ENCODE data around the gene FGF18. TPM values are rescaled to one million over a fixed set of nuclear protein-coding genes. Genes with fewer than 3 reads are reported as not detected.
"Not testable (repeated sequence)": the region's sequence is repeated elsewhere in the genome, so short reads cannot be mapped to it uniquely, and the experiment has no call there.

Gene FGF18
- total RNA-seq, 8 experiments from 2014 or later, result 0.22 to 6.7 (median 0.60) TPM

- ATAC-seq (replicated peaks in 6 of 8), result no peak
- H3K27ac ChIP-seq, result no peak overlapping the region
- peaks cover 7 to 14% of the 10 kb centered on the region in 2 donors for H3K4me1 ChIP-seq (replicated peaks in 1 of 2)
- H3K4me3 ChIP-seq, result no peak overlapping the region
- in situ Hi-C loops (cut with MboI; ENCODE audit: low pct_unique_long_range_greater_than_20kb in 2 of 9, low sequenced_read_pairs in 9 of 9, unreplicated experiment in 9 of 9), result no loop called here
- WGBS, 10 experiments, result 60 to 100% (median 93%) methylated on average over 2 to 9 of the region's 10 CpGs; no CpG with 5 or more reads in 1 of the 10 experiments
These were observed 73.3 kb downstream of the FGF18 start for GRCh38 chr5:171492781-171493180.

- ATAC-seq (replicated peaks in 6 of 8), result peak in 5 of 8 experiments; percentile 27 to 55 (median 42)
- Histone ChIP-seq H3K27ac (no peak overlapping the region), H3K4me3 (no peak overlapping the region), H3K4me1 (replicated peaks in 1 of 2) (peaks cover 7 to 14% of the 10 kb centered on the region in 2 donors)
- 40 to 91% (median 84%) methylated on average over 1 to 11 of the region's 14 CpGs; no CpG with 5 or more reads in 3 of the 10 experiments for WGBS, 10 experiments
- in situ Hi-C loops (cut with MboI; ENCODE audit: low pct_unique_long_range_greater_than_20kb in 2 of 9, low sequenced_read_pairs in 9 of 9, unreplicated experiment in 9 of 9), result no loop called here
These were observed 74.4 kb downstream of the FGF18 start for GRCh38 chr5:171493646-171494393.

GRCh38 chr5:171494452-171495121, 75.1 kb downstream of the FGF18 start:
- 0 to 74% (median 30%) methylated on average over 1 to 5 of the region's 17 CpGs; no CpG with 5 or more reads in 4 of the 10 experiments for WGBS, 10 experiments
- Histone ChIP-seq H3K4me3 (no peak overlapping the region), H3K27ac (peak overlapping the region in 1 of 2 donors; percentile 57)

GRCh38 chr5:171495122-171495700, 75.8 kb downstream of the FGF18 start:
- ATAC-seq (replicated peaks in 6 of 8), result peak in 3 of 8 experiments; percentile 16 to 55 (median 44)
- Histone ChIP-seq H3K4me1 (replicated peaks in 1 of 2) (peaks cover 7 to 14% of the 10 kb centered on the region in 2 donors), H3K4me3 (no peak overlapping the region), H3K27ac (peak overlapping the region in 1 of 2 donors; percentile 57)
- in situ Hi-C loops (cut with MboI; ENCODE audit: low pct_unique_long_range_greater_than_20kb in 2 of 9, low sequenced_read_pairs in 9 of 9, unreplicated experiment in 9 of 9), result no loop called here
- WGBS, 10 experiments, result no CpG with 5 or more reads among the region's 5 CpGs

More at GRCh38 chr5:171494452-171495121, 75.1 kb downstream of the FGF18 start:
- peak; percentile 77 to 91 (median 88) for ATAC-seq (replicated peaks in 6 of 8)
- H3K4me1 ChIP-seq (replicated peaks in 1 of 2), result peaks cover 7 to 14% of the 10 kb centered on the region in 2 donors
- in situ Hi-C loops (cut with MboI; ENCODE audit: low pct_unique_long_range_greater_than_20kb in 2 of 9, low sequenced_read_pairs in 9 of 9, unreplicated experiment in 9 of 9), result no loop called here

GRCh38 chr5:171496456-171496855, 77.0 kb downstream of the FGF18 start:
- ATAC-seq (replicated peaks in 6 of 8), result no peak
- WGBS, 10 experiments, result 57 to 100% (median 93%) methylated on average over 1 to 3 of the region's 3 CpGs; no CpG with 5 or more reads in 6 of the 10 experiments

GRCh38 chr5:171497494-171497893, 78.0 kb downstream of the FGF18 start:
- ATAC-seq (replicated peaks in 6 of 8); H3K27ac ChIP-seq; in situ Hi-C loops (cut with MboI; ENCODE audit: low pct_unique_long_range_greater_than_20kb in 2 of 9, low sequenced_read_pairs in 9 of 9, unreplicated experiment in 9 of 9); H3K4me3 ChIP-seq: not testable (repeated sequence)
- H3K4me1 ChIP-seq (replicated peaks in 1 of 2), result peaks cover 7 to 14% of the 10 kb centered on the region in 2 donors
- WGBS, 10 experiments, result 57 to 100% (median 98%) methylated on average over 1 to 4 of the region's 4 CpGs

More at GRCh38 chr5:171496456-171496855, 77.0 kb downstream of the FGF18 start:
- Histone ChIP-seq H3K27ac (no peak overlapping the region), H3K4me1 (replicated peaks in 1 of 2) (peaks cover 7 to 14% of the 10 kb centered on the region in 2 donors), H3K4me3 (no peak overlapping the region)
- in situ Hi-C loops (cut with MboI; ENCODE audit: low pct_unique_long_range_greater_than_20kb in 2 of 9, low sequenced_read_pairs in 9 of 9, unreplicated experiment in 9 of 9), result no loop called here

- ATAC-seq (replicated peaks in 6 of 8), result no peak
- H3K27ac ChIP-seq, result no peak overlapping the region
- H3K4me1 ChIP-seq (replicated peaks in 1 of 2), result peaks cover 7 to 14% of the 10 kb centered on the region in 2 donors
- in situ Hi-C loops (cut with MboI; ENCODE audit: low pct_unique_long_range_greater_than_20kb in 2 of 9, low sequenced_read_pairs in 9 of 9, unreplicated experiment in 9 of 9), result no loop called here
- 62 to 100% (median 96%) methylated on average over 1 to 5 of the region's 6 CpGs; no CpG with 5 or more reads in 6 of the 10 experiments for WGBS, 10 experiments
- H3K4me3 ChIP-seq, result no peak overlapping the region
These were observed 78.7 kb downstream of the FGF18 start for GRCh38 chr5:171498166-171498565.

GRCh38 chr5:171499611-171500010, 80.2 kb downstream of the FGF18 start:
- WGBS, 10 experiments, result 80 to 100% (median 98%) methylated on average over 1 to 4 of the region's 4 CpGs
- ATAC-seq (replicated peaks in 6 of 8), result no peak
- H3K27ac ChIP-seq, result no peak overlapping the region
- in situ Hi-C loops (cut with MboI; ENCODE audit: low pct_unique_long_range_greater_than_20kb in 2 of 9, low sequenced_read_pairs in 9 of 9, unreplicated experiment in 9 of 9), result no loop called here
- H3K4me1 ChIP-seq (replicated peaks in 1 of 2), result peaks cover 4 to 9% of the 10 kb centered on the region in 2 donors
- no peak overlapping the region for H3K4me3 ChIP-seq

GRCh38 chr5:171505473-171506043, 86.1 kb downstream of the FGF18 start:
- in situ Hi-C loops (cut with MboI; ENCODE audit: low pct_unique_long_range_greater_than_20kb in 2 of 9, low sequenced_read_pairs in 9 of 9, unreplicated experiment in 9 of 9), result no loop called here
- Histone ChIP-seq H3K4me3 (no peak overlapping the region), H3K27ac (no peak overlapping the region), H3K4me1 (replicated peaks in 1 of 2) (no peaks in the 10 kb centered on the region)
- WGBS, 10 experiments, result 70 to 100% (median 95%) methylated on average over 1 to 5 of the region's 7 CpGs; no CpG with 5 or more reads in 6 of the 10 experiments
- ATAC-seq (replicated peaks in 6 of 8), result no peak

GRCh38 chr5:171506951-171507350, 87.5 kb downstream of the FGF18 start:
- Histone ChIP-seq H3K4me1 (replicated peaks in 1 of 2) (no peaks in the 10 kb centered on the region), H3K27ac (no peak overlapping the region), H3K4me3 (no peak overlapping the region)
- no peak for ATAC-seq (replicated peaks in 6 of 8)
- in situ Hi-C loops (cut with MboI; ENCODE audit: low pct_unique_long_range_greater_than_20kb in 2 of 9, low sequenced_read_pairs in 9 of 9, unreplicated experiment in 9 of 9), result no loop called here
- 44 to 100% (median 83%) methylated on average over 1 to 3 of the region's 3 CpGs; no CpG with 5 or more reads in 5 of the 10 experiments for WGBS, 10 experiments
